ENCODE data around the gene ITPR2. TPM values are rescaled to one million over a fixed set of nuclear protein-coding genes. Genes with fewer than 3 reads are reported as not detected.

Gene ITPR2
- total RNA-seq, 4 donors from 2014 or later, result 32.6 to 49.8 (median 39.9) TPM

DNA sequence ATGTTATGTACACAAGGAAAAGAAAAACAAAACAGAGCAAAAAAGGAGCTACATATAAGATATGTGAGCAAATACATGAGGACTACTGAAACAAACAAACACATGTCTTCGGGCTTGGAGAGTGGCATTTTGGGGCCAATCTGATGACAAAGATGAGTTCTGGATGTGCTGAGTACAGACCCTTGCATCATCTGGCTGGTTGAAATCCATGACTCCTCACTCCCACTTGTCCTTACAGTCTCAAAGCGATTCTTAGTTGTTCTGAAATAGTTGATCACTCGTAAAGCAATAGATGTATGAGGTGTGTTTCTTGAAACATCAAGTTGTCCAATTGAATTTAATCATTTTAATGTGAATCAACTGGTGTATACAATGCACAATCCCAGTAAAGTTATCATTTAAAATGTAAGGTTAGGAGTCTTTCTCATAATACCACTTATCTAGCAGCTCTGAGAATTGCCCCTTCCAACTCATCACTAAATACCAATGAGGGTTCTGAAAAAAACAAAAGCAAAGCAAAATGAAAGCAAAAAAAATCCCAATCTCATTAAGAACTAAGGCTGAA lies 136.9 kb downstream of the ITPR2 start:
- TF ChIP-seq POLR2A (IDR thresholded peaks at IDR 0.05), result no peak
- TF ChIP-seq, protein P1, sequence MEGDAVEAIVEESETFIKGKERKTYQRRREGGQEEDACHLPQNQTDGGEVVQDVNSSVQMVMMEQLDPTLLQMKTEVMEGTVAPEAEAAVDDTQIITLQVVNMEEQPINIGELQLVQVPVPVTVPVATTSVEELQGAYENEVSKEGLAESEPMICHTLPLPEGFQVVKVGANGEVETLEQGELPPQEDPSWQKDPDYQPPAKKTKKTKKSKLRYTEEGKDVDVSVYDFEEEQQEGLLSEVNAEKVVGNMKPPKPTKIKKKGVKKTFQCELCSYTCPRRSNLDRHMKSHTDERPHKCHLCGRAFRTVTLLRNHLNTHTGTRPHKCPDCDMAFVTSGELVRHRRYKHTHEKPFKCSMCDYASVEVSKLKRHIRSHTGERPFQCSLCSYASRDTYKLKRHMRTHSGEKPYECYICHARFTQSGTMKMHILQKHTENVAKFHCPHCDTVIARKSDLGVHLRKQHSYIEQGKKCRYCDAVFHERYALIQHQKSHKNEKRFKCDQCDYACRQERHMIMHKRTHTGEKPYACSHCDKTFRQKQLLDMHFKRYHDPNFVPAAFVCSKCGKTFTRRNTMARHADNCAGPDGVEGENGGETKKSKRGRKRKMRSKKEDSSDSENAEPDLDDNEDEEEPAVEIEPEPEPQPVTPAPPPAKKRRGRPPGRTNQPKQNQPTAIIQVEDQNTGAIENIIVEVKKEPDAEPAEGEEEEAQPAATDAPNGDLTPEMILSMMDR (IDR thresholded peaks at IDR 0.05), result no peak
- no peak for TF ChIP-seq EP300 (IDR thresholded peaks at IDR 0.05)
- no peak for DNase-seq (ENCODE audit: low spot score in 2 of 2)
- Histone ChIP-seq H3K36me3 (no peaks in the 10 kb centered on the region), H3K27me3 (no peaks in the 10 kb centered on the region), H3K4me3 (no peak overlapping the region), H3K4me1 (peaks cover 0 to 8% (median 0%) of the 10 kb centered on the region in 4 donors), H3K27ac (no peak overlapping the region), H3K9me3 (no peaks in the 10 kb centered on the region)
- WGBS, 2 donors, result 92 to 95% methylated on average over 3 of the region's 3 CpGs

DNA sequence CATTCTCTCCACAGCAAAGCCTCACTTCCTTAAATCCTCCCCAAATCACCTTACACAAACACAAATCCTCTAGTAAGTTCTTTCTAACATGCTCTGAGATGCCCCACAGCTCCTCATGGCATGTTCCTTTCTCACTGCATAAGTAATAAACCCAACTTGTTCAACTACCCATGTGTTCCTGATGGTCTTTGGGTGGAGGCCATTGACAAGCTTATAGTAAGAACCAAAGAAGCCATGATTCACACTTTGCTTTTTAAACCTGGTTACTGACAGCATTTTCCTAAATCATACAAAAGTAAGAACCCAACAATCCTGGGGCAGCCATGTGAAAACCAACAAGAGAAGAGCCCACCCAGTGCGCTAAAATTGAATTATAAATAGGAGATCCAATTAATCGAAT lies 138.6 kb downstream of the ITPR2 start:
- H3K9me3 ChIP-seq, result no peaks in the 10 kb centered on the region
- no peak overlapping the region for H3K4me3 ChIP-seq
- no peak overlapping the region for H3K27ac ChIP-seq
- TF ChIP-seq, protein P1 (IDR thresholded peaks at IDR 0.05), result no peak
- TF ChIP-seq POLR2A (IDR thresholded peaks at IDR 0.05) (no peak), EP300 (IDR thresholded peaks at IDR 0.05) (no peak)
- no peak for DNase-seq (ENCODE audit: low spot score in 2 of 2)
- H3K27me3 ChIP-seq, result no peaks in the 10 kb centered on the region
- 98 to 99% methylated on average over 2 of the region's 2 CpGs for WGBS, 2 donors
- peaks cover 0 to 8% (median 0%) of the 10 kb centered on the region in 4 donors for H3K4me1 ChIP-seq
- H3K36me3 ChIP-seq, result no peaks in the 10 kb centered on the region

DNA sequence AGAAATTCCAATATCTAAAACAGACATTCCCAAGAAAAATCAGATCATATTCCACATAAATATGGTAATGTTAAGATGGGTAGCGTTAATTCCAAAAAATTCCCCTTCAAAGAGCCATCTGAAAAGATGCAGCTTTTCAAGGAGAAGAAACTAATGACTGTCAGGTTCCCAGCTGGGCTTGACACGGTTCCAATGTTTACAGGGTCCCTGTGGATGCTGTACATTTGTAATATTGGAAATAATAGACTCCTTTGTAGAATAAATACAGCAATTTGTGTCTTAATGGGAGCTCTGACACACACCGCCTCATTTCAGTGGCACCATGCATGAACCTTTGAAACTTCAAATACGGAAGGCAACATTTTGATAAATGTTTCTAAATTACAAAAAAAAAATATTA lies 140.6 kb downstream of the ITPR2 start:
- H3K36me3 ChIP-seq, result no peaks in the 10 kb centered on the region
- WGBS, 2 donors, result 46 to 60% methylated on average over 4 of the region's 4 CpGs
- no peak for DNase-seq (ENCODE audit: low spot score in 2 of 2)
- H3K27me3 ChIP-seq, result no peaks in the 10 kb centered on the region
- TF ChIP-seq, protein P1 (IDR thresholded peaks at IDR 0.05), result no peak
- TF ChIP-seq POLR2A (IDR thresholded peaks at IDR 0.05) (no peak), EP300 (IDR thresholded peaks at IDR 0.05) (no peak)
- no peaks in the 10 kb centered on the region for H3K9me3 ChIP-seq
- H3K27ac ChIP-seq, result no peak overlapping the region
- peaks cover 0 to 8% (median 0%) of the 10 kb centered on the region in 4 donors for H3K4me1 ChIP-seq
- no peak overlapping the region for H3K4me3 ChIP-seq

DNA sequence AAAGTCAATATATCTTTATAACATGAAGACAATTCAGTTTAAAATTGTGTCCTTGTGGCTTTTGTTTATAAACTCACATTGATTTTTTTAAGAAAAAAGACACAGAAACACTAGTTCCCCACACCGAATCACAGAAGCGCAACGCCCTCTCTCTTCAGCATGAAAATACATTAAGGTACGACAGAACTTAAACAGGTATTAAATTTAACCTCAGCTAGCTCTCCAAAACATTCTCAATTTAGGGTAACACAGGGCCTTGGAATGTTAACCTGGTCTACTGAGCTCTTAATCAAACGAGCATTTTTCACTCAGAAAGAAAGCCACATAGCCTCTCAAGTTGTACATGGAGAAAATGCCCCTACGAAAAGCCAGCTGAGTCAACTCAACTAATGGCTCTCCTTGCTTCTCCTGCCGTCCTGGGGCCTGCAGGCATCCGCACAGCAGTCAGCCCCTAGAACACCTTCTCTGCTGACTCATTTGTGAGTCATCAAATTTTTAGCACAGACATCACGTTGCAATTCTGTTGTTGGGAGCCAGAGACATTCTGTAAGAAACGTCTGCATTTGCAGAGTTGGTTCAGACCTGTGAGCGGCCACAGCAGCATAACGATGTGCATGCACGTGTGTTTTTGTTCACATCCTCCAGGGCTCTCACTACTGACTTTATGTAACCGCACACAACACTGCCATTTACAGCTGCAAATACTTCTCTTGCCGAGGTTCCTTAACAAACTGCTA lies 141.6 kb downstream of the ITPR2 start:
- Histone ChIP-seq H3K4me1 (peaks cover 0 to 8% (median 0%) of the 10 kb centered on the region in 4 donors), H3K27ac (no peak overlapping the region), H3K9me3 (no peaks in the 10 kb centered on the region), H3K36me3 (peaks cover 0 to 2% (median 0%) of the 10 kb centered on the region in 3 donors), H3K27me3 (no peaks in the 10 kb centered on the region), H3K4me3 (no peak overlapping the region)
- TF ChIP-seq, protein P1 (IDR thresholded peaks at IDR 0.05), result no peak
- TF ChIP-seq EP300 (IDR thresholded peaks at IDR 0.05) (no peak), POLR2A (IDR thresholded peaks at IDR 0.05) (no peak)
- 55 to 59% methylated on average over 15 of the region's 15 CpGs for WGBS, 2 donors
- DNase-seq (ENCODE audit: low spot score in 2 of 2), result no peak

DNA sequence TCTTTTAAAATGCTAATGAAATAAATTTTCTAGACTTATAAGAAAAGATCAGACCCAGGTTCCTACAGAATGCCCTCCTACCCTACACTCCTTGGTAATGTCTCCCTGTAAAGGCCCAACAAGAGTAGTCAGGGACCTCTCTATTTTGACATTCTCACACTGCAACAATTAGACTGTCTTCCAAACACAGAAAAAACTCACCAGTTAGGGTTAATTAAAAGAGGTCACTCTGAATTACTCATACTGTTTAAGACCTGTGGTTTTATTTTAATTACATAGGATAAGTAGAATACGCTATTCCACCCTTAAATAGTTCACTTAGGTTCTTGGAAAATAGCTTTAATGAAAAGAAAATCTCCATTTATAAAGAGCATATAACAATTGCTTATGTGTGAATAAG lies 142.4 kb downstream of the ITPR2 start:
- Histone ChIP-seq H3K27ac (no peak overlapping the region), H3K9me3 (no peaks in the 10 kb centered on the region), H3K4me1 (peaks cover 0 to 8% (median 0%) of the 10 kb centered on the region in 4 donors), H3K4me3 (no peak overlapping the region), H3K27me3 (no peaks in the 10 kb centered on the region), H3K36me3 (peaks cover 0 to 3% (median 0%) of the 10 kb centered on the region in 3 donors)
- no peak for DNase-seq (ENCODE audit: low spot score in 2 of 2)
- no peak for TF ChIP-seq POLR2A (IDR thresholded peaks at IDR 0.05)
- TF ChIP-seq EP300 (IDR thresholded peaks at IDR 0.05), result no peak
- TF ChIP-seq, protein P1 (IDR thresholded peaks at IDR 0.05), result no peak
- WGBS, 2 donors, result 93 to 94% methylated on average over 1 of the region's 1 CpG

Measured in tibial nerve (tissue), 4 donors.